NCI-H2227 (cell line): ENCODE data around the gene ACSL3.
A peak's percentile ranks its signal among the peaks of the same experiment; 100 is the strongest.

Source experiments
- DNase-seq: peaks from one replicate; lab custom pipeline; 2025; ENCODE audit not compliant: unreplicated experiment; lab: John Stamatoyannopoulos, UW

Gene ACSL3

DNA sequence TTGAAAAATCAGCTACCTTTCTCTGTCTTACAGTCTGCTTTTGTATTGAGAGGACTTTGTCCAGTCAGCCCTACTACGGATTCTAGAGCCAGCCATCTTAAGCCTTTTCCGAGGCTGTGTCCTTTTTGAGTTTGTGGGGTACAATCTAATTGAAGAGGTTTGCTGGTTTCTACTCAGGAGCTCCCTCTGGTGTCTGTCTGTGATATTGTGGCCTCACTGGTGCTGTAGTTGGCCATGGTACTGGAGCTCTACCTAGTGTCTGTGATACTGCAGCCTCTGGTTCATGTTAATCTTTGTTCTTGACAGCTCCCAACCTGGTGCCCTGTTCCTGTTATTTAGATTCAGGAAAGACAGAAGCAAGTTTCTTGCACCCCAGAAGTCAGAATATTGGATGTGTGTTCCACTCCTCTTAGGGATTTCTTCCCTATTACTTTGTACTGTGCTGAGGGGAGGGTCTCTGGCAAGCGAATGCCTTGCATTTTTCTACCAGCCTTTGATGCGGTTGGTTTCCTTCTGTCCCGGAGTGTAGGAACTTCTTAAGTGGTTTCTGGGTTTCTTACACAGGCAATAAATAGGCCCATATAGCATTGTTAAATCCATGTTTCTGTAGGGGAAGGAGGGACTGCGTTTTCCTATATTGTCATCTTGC is 78.5 kb downstream of the ACSL3 start:
- DNase-seq = peak; percentile 67

DNA sequence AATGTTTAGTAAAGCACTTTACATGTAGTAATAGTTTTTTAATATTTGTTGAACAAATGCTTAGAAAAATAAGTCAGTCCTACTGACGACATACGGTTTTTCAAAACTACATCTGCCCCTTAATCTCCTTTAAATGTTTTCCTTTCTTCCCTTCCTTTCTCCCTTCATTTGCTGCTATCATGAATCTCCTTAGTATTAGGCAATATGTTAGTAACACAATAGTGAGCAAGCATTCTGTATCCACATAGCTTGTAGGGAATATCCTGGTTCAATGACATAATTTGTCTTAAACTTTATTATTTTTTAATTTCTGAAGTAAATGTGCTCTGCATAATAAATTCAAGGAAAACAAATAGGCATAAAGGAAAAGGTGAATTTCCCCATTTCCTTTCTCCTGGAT is 79.1 kb downstream of the ACSL3 start:
- no peak for DNase-seq

DNA sequence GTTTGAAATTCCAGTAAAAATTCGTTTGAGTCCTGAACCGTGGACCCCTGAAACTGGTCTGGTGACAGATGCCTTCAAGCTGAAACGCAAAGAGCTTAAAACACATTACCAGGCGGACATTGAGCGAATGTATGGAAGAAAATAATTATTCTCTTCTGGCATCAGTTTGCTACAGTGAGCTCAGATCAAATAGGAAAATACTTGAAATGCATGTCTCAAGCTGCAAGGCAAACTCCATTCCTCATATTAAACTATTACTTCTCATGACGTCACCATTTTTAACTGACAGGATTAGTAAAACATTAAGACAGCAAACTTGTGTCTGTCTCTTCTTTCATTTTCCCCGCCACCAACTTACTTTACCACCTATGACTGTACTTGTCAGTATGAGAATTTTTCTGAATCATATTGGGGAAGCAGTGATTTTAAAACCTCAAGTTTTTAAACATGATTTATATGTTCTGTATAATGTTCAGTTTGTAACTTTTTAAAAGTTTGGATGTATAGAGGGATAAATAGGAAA is 80.7 kb downstream of the ACSL3 start:
- no peak for DNase-seq

DNA sequence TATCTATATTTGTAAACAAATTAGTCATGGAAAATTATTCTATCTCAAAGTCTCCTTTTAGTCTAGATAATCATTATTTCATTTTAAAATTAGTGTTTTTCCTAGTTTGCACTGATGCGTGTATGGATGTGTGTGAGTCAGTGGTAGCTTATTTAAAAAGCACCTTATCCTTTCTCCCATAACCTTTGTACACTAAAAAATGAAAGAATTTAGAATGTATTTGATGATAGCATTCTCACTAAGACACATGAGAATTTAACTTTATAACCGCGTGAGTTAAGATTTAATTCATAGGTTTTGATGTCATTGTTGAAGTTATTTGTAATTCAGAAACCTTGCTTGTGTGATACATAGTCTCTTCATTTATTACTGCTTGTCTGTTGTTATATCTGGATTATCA is 81.7 kb downstream of the ACSL3 start:
- DNase-seq = no peak

DNA sequence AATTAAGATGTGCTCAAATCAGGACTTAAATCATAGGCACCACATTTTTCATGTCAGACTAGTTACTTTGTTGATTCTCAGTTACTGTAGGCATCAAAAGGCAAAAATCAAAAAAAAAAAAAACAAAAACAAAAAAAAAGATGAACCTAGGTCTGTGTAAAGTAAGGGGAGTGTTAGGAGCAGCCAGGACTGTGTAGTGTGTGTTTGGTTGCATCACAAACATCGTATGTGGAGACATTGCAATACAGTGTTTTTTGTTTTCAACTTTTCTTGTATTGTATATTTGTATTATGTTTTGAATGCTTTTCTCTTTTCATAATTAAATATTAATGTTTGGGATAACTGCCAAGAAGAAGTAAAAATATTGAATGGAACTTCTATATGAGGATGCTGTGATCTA is 82.1 kb downstream of the ACSL3 start:
- DNase-seq = no peak

DNA sequence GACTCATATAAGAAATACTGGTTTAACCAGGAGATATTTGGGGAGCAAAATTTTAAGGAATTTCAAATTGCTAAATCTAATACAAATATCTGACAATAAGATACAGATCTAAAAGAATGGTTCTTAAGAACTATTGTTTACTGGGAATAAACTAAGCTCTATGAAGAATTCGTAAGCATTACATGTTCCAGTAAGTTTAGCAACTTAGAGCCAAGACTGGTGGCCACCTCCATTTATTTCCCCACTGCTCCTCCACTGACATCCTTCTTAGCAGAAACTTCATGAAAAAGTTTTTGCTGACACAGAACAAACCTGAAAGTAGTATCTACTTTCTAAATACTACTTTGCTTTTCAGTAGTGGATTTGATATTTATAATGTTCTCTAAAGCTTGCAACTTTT is 83.0 kb downstream of the ACSL3 start:
- no peak for DNase-seq

DNA sequence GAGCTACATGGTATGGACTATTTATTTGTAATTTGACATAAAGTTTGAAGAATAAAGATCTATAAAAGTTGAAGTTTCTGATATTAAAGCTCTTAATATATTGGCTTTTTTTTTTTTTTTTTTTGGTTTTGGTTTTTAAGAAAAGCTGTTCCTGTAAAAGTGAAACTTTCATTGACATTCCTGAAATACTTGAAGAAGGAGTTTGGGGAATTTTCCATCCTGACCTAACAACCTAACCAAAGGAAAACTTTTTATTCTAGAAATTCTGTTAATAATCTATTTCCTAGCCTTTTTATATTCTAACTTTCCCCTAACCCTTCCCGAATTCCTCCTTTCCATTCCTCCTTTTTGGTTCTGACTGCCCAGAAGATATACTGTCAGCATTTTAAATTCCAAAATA is 83.7 kb downstream of the ACSL3 start:
- DNase-seq = no peak

DNA sequence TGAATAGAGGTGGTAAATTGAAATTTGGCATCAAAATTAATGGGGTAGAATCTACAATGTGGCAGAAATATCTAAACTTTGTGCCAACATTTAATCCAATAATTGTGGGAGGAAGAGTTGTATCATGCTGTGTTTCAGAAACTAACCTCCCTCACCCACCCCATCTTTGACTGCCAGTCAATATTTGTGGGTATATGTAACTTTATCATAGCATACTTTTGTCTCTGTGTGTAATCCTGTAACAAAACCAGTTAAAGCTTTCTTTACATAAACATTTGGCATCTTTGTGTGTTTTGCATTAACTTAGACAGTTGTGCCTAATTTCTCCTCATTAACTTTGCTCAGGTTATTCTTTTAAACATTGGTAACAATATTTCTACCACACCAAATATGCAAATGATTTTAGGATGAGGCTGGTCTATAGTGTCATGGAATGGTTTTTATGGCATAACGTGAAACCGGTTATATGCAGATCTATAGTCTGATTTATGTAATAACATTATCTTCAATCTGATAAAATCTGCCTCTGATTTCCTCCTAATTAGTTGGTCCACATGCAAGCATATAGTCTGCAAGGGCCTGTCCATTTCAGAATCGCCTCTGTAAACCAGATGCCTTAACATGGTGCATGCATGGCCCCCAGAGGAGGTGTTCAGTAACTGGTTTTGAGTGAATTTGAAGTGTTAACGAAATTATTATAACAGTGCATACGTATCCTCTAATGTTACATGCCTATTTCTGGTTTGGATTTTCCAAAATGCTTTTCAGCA is 84.3 kb downstream of the ACSL3 start:
- no peak for DNase-seq

DNA sequence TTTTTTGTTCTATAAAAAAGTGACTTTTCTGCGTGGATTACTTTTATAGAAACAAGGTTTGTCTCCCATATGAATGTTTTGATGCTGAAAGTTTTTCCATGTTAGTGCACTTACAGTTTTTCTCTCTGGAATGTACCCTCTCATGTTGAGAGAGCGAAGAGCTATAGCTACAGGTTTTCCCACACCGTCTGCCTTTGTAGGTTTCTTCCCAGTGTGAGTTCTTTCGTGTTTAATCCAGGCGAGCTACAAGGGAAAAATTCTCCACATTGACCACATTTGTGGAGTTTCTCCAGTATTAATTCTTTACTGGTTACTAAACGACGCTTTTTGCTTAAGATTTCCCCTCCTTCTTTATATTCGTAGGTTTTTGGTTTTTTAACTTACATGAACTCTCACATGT is 85.1 kb downstream of the ACSL3 start:
- no peak for DNase-seq

DNA sequence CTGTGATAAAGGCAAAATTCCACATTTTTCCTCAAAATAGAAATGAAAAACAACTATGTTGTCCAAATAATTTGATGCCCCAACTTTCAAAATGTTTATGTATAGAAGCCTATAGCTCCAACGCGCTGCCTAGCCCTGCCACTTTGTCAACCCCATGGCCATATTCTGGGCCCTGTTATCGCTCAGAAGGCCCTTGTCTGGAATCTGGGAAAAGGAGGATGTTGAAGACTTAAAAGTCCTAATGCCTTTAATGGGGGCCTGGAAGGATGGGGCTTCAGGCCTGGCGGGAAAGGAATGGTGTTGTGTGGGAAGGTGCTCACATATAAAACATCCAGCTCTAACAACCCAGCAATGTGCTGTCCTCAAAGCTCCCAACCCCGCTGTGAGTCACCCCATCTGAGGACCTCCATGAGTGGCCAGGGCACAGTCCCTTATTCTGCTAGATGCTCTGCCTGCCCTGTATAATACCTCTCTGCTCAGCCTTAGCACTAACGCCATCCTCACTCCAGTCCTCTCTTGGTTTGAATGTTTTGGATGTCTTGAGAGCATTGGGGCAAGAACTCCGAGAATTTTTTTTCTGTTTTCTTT is 86.0 kb downstream of the ACSL3 start:
- no peak for DNase-seq

DNA sequence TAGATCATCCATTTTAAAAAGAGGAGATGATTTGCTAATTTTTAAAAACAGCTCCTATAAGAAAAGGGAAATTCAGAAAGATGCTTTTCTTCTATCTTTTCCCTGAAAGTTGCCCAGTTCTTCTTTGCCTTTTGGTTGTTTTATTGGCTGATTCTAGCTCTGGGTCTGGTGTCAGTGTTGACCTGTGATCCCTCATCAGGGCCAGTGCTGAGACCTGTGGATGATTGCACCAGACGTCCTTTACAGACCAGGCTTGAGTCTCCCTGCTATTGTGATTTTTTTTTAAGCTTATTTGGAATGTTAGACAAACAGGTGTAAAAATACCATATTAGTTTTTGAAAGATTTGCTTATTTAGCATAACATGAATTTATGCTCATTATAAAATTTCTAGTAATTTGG is 88.2 kb downstream of the ACSL3 start:
- DNase-seq = no peak

DNA sequence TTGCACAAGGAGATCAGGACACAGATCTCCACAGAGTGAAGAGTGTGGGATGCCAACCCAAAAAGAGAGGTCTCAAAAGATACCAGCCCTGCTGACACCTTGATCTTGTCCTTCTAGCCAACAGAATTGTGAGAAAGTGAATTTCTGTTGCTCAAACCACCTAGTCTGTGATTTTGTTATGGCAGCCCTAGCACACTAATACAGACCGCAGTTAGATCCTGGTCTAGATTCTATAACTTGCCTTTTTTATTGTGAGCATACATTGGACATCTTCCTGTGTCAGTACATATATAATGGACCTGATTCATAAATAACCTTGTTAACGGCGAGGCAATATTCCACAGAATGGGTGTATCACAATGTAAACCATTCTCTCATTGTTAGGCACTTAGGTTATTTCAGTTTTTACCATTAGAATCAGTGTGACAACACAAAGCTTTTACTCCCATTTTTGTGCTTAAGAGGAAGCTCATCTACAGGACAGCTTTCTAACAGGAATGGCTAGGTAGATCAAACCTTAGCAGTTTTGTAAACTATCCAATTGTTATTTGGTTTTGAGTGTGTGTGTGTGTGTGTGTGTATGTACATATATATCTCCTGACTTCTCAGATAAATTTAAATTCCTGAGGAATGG is 89.0 kb downstream of the ACSL3 start:
- no peak for DNase-seq

DNA sequence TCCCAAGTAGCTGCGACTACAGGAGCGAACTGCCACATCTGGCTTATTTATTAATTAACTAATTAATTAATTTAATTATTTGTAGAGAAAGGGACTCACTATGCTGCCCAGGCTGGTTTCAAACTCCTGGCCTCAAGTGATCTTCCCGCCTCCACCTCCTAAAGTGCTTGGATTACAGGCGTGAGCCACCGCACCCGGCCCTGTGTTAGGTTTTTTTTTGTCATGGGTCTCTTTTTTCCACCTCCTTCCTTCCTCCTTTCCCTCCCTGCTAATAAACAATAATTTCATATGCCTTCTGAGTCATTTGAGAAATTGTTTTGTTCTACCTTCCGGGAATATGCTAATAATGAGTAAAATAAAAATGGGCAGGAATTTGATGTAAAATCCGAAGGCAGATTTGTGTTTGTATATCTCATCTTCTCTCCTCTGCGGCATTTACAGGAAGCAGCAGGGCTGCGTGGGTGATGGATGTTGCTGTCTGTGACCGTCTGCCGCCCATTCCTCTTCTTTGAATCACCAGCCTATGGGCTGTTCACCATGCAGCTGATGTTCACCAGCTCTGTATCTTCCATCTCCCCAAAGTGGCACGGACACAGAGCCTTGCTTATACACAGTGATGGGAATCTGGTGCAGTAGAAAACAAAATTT is 89.9 kb downstream of the ACSL3 start:
- DNase-seq = no peak

DNA sequence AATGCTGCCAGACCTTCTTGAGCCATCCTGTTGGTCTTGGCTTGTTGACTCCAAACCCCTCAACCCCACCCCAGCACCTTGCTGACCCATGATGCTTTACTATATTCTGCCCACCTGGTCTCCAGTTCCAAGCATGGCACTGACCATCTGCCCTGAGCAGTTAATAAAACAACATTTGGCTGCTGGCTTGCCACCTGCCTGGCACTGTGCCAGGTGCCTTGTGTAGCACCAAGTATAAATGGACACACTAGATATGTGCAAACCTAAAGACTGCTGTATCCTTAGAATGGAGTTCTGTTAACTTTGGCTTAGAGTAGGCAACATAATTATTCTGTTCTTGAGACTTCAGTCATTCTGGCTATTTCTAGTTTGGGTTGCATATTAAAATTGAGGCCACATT is 91.4 kb downstream of the ACSL3 start:
- peak; percentile 4 for DNase-seq

DNA sequence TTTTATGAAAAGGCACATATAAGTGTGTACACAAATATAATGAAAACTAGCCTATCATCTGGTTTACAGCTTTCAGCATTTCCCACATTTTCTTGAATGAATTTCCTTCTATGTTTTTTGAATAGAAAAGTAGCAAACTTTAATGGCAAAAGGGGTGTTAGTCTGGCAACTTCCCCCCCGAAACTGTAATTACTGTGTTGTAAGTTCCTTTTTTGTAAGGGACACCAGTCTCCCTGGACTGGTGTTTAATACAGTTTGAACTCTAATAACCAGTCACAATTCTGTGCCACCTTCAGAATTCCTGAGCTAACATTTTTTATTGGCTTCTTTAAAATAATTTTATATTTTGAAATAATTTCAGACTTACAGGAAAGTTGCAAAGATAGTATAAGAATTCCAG is 94.2 kb downstream of the ACSL3 start:
- no peak for DNase-seq

DNA sequence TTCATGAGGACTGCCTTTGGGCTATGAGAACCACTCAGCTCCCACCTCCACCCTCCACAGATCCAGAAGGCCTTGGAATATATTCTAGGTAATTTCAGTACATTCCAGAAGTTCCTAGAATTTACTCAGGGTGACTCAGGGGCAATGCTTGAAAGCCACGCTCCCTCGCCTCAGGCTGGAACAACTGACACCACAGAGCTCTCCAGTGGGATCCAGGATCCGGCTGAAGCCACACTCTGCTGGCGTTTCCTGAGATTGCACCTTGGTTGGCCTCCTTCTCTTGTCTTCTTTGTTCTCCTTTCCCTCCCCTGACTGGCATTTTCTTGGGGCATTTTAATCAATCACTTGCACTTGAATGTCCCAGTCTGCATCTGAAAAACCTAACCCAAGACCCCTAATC is 98.5 kb downstream of the ACSL3 start:
- no peak for DNase-seq

DNA sequence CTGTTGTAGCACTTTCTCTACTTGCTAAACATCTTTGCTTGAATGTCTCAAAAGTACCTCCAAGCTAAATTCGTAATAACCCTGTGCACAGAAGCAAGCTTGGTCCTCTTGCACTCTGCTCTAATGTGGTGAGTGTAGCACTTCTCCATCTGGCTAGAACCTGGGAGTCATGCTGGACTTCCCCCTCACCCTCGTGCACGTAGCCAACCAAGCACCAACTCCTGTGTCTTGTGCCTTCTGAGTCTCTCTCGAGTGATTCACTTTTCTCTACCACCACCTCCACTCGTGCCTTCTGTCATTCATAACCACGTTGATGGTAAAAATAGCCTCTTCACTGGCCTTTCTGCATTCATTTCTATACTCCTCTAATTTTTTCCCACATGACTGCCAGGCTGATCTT is 99.3 kb downstream of the ACSL3 start:
- DNase-seq = no peak

DNA sequence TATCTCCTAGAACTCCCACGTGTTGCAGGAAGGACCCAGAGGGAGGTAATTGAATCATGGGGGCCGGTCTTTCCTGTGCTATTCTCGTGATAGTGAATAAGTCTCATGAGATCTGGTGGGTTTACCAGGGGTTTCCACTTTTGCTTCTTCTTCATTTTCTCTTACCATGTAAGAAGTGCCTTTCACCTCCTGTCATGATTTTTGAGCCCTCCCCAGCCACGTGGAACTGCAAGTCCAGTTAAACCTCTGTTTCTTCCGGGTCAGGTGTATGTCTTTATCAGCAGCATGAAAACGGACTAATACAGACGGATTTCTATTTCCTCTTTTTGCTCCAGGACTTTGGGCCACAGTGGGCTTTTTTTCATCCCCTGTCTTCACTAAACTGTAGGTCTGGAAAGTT is 102.8 kb downstream of the ACSL3 start:
- DNase-seq = no peak

DNA sequence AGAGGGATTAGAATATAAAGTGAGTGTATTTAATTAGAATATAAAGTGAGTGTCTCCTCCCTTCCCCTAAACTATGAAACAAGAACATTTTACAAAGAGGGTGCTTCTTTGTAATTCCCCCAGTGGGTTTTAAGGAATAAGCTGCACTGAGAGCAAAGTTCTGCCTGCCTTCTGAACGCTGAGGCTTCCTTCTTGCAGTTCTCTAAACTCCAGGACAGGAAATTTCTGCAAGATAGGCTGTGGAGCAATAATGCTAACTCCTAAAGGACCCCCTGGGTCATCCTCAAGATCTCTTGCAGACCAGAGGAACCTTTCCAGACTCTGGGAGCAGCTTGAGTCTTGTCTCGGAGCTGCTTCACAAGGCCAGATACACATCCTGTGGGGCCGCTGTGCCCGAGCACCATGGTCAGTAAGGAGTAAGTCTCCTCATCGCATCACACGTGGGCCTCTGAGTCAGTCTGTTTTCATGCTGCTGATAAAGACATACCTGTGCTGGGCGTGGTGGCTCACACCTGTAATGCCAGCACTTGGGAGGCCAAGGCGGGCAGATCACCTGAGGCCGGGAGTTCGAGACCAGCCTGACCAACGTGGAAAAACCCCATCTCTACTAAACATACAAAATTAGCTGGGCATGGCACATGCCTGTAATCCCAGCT is 103.7 kb downstream of the ACSL3 start:
- no peak for DNase-seq

DNA sequence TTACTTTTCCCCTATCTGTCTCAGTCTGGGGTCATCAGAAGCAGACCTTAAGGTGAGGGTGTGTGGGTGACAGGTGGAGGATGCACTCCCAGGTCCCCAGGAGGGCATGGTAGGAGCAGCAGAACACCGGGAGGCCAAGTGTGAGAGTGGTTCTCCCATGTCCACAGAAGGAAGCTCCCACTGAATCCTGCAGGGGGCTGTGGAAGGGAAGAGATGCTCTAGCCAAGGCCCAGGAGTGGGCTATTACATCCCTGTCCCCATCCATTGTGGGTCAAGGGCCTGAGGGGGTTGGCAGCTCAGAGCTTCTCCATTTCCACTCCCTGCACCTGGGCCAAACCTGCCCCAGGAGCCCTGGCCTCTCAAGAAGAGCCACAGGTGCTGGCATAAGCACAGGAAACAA is 104.7 kb downstream of the ACSL3 start:
- no peak for DNase-seq
